WTC11 (cell line): ENCODE data around the gene PQBP1. TPM values are rescaled to one million over a fixed set of nuclear protein-coding genes. Genes with fewer than 3 reads are reported as not detected.
A peak's percentile ranks its signal among the peaks of the same experiment; 100 is the strongest.

ENCODE experiments used
- ATAC-seq: fragments of 200-7000 bp; cut with Tn5 transposase; 2 replicates; pipeline ENCODE4 v1.10.0; 2021; ENCODE audit warnings: mild to moderate bottlenecking, moderate library complexity
- CTCF ChIA-PET: fragments of 300-600 bp; sonication (Branson Sonifier 250); formaldehyde crosslinking; loops from one replicate; lab custom pipeline; 2021; ENCODE audit warnings: antibody characterized with exemption; lab: Charles Lee
- POLR2A ChIA-PET: fragments of 350-600 bp; sonication (Branson Sonifier 250); formaldehyde crosslinking; loops from one replicate; lab custom pipeline; 2021; ENCODE audit warnings: antibody characterized with exemption; lab: Charles Lee
- DNase-seq: peaks from one replicate; pipeline ENCODE4 v3.0.0; 2021; ENCODE audit warnings: low spot score
- H3K27ac Mint-ChIP-seq: 2 replicates; pipeline ENCODE4 v1.8.0; 2021; ENCODE audit warnings: mixed read lengths
- H3K27me3 Mint-ChIP-seq: 2 replicates; pipeline ENCODE4 v1.8.0; 2021; ENCODE audit warnings: low read depth, mild to moderate bottlenecking, moderate library complexity, mixed read lengths
- H3K36me3 Mint-ChIP-seq: 2 replicates; pipeline ENCODE4 v1.8.0; 2021; ENCODE audit warnings: mixed read lengths
- H3K4me1 Mint-ChIP-seq: 2 replicates; pipeline ENCODE4 v1.8.0; 2022; ENCODE audit warnings: mixed read lengths
- H3K4me3 Mint-ChIP-seq: 2 replicates; pipeline ENCODE4 v1.8.0; 2021; ENCODE audit warnings: mild to moderate bottlenecking, moderate library complexity, mixed read lengths
- H3K9me3 Mint-ChIP-seq: 2 replicates; pipeline ENCODE4 v1.8.0; 2021; ENCODE audit warnings: mixed read lengths
- CBFB ChIP-seq: sonication (generic); formaldehyde crosslinking; IDR thresholded peaks from 2 replicates; pipeline ENCODE4 v1.8.1; 2022; ENCODE audit warnings: mild to moderate bottlenecking, low read depth, missing genetic modification reagents
- E2F1 ChIP-seq: sonication (generic); formaldehyde crosslinking; IDR thresholded peaks from 2 replicates; pipeline ENCODE4 v1.8.0; 2022; ENCODE audit warnings: mild to moderate bottlenecking, missing genetic modification reagents
- ELF4 ChIP-seq: sonication (generic); formaldehyde crosslinking; IDR thresholded peaks from 2 replicates; pipeline ENCODE4 v1.8.1; 2022; ENCODE audit warnings: low read depth, mild to moderate bottlenecking, moderate library complexity, missing genetic modification reagents
- HMGA2 ChIP-seq: fragments of 250-450 bp; sonication (Bioruptor Pico); IDR thresholded peaks from 2 replicates; pipeline ENCODE4 v1.4.0; 2021; ENCODE audit warnings: mild to moderate bottlenecking, moderate library complexity
- JUN ChIP-seq: sonication (generic); formaldehyde crosslinking; IDR thresholded peaks from 2 replicates; pipeline ENCODE4 v1.8.0; 2023; ENCODE audit warnings: mild to moderate bottlenecking, missing genetic modification reagents
- KAT7 ChIP-seq: sonication (generic); formaldehyde crosslinking; IDR thresholded peaks from 2 replicates; pipeline ENCODE4 v1.8.1; 2023; ENCODE audit warnings: missing genetic modification reagents, mild to moderate bottlenecking, borderline replicate concordance
- NR2C2 ChIP-seq: sonication (generic); formaldehyde crosslinking; IDR thresholded peaks from 2 replicates; pipeline ENCODE4 v1.8.0; 2022; ENCODE audit warnings: mild to moderate bottlenecking, missing genetic modification reagents
- SP1 ChIP-seq: sonication (generic); formaldehyde crosslinking; conservative IDR thresholded peaks from 2 replicates; pipeline ENCODE4 v1.8.1; 2022; ENCODE audit warnings: missing genetic modification reagents
- TEAD4 ChIP-seq: sonication (generic); formaldehyde crosslinking; IDR thresholded peaks from 2 replicates; pipeline ENCODE4 v1.8.0; 2022; ENCODE audit warnings: mild to moderate bottlenecking, missing genetic modification reagents
- TP53 ChIP-seq: sonication (generic); formaldehyde crosslinking; IDR thresholded peaks from 2 replicates; pipeline ENCODE4 v1.8.1; 2023; ENCODE audit warnings: mild to moderate bottlenecking, missing genetic modification reagents
- USF2 ChIP-seq: sonication (generic); formaldehyde crosslinking; IDR thresholded peaks from 2 replicates; pipeline ENCODE4 v1.8.1; 2023; ENCODE audit warnings: mild to moderate bottlenecking, missing genetic modification reagents, moderate library complexity
- ZBTB21 ChIP-seq: sonication (generic); formaldehyde crosslinking; IDR thresholded peaks from 2 replicates; pipeline ENCODE4 v1.8.1; 2023; ENCODE audit warnings: mild to moderate bottlenecking, missing genetic modification reagents, borderline replicate concordance
- ZNF232 ChIP-seq: sonication (generic); formaldehyde crosslinking; IDR thresholded peaks from 2 replicates; pipeline ENCODE4 v1.8.0; 2022; ENCODE audit warnings: mild to moderate bottlenecking, missing genetic modification reagents
- ZSCAN18 ChIP-seq: fragments of 250-450 bp; sonication (Bioruptor Pico); IDR thresholded peaks from 2 replicates; pipeline ENCODE4 v2.1.2; 2022; ENCODE audit warnings: mild to moderate bottlenecking, moderate library complexity
- total RNA-seq: library from RNA; stranded (reverse); gene quantifications from 3 replicates; pipeline ENCODE4 v1.2.3, GENCODE V29; 2021
- TF ChIP-seq, protein P1 (sequence below): sonication (generic); formaldehyde crosslinking; IDR thresholded peaks from 2 replicates; pipeline ENCODE4 v1.8.1; 2023; ENCODE audit warnings: mild to moderate bottlenecking, missing genetic modification reagents, moderate library complexity
- TF ChIP-seq, protein P2 (sequence below): fragments of 200-600 bp; IDR thresholded peaks from 2 replicates; pipeline ENCODE4 v1.8.0; 2022; ENCODE audit warnings: antibody characterized with exemption
- TF ChIP-seq, protein P3 (sequence below): sonication (generic); formaldehyde crosslinking; IDR thresholded peaks from 2 replicates; pipeline ENCODE4 v1.8.1; 2023; ENCODE audit warnings: mild to moderate bottlenecking, missing genetic modification reagents

Gene PQBP1
- total RNA-seq, 1 experiment from 2014 or later: 79.4 TPM

DNA sequence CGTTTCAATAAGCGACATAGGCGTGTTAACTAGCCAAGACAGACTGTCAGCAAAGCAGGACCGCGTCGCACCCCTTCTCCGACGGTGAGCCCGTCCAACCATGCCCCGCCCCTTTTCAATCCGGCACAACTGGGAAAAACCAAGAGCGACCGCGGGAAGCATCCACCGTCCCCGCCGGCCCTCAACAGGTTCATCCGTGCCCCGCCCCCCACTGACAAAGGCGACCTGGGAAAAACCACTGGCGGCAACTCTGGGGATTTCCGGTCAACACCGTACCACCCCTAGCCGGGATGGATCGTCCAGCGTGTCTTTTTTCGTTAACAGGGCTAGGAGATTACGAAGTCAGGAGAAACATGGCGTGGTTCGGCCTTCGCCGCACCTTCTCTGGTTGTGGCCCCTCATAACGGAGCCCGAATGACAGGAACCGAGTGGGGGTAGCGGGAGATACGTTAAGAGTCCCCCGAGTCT lies 539 bp upstream of the PQBP1 start (continued):
- TF ChIP-seq, protein P1, sequence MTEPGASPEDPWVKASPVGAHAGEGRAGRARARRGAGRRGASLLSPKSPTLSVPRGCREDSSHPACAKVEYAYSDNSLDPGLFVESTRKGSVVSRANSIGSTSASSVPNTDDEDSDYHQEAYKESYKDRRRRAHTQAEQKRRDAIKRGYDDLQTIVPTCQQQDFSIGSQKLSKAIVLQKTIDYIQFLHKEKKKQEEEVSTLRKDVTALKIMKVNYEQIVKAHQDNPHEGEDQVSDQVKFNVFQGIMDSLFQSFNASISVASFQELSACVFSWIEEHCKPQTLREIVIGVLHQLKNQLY: no peak
- TF ChIP-seq JUN (CRISPR knock-in tag) (no peak), NR2C2 (CRISPR knock-in tag) (no peak), ELF4 (CRISPR knock-in tag) (no peak), ZSCAN18 (CRISPR knock-in tag) (no peak), TEAD4 (CRISPR knock-in tag) (no peak), SP1 (CRISPR knock-in tag) (peak; percentile 34; the same call in 1 of the 2 replicates), HMGA2 (no peak), TP53 (no peak), KAT7 (CRISPR knock-in tag) (no peak), ZNF232 (CRISPR knock-in tag) (no peak)

DNA sequence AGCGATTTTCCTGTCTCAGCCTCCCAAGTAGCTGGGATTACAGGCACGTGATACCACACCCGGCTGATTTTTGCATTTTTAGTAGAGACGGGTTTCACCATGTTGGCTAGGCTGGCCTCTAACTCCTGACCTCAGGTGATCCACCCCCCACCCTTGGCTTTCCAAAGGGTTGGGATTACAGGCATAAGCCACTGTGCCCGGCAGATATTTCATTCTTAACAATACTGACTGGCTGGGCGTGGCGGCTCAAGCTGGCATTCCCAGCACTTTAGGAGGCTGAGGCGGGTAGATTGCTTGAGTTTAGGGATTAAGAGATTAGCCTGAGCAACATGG lies 1.3 kb downstream of the PQBP1 start:
- H3K4me1 Mint-ChIP-seq: 0 out of 2 replicates have a peak, but pooled peaks cover 10% of the 10 kb centered on the region
- H3K9me3 Mint-ChIP-seq: no peaks in the 10 kb centered on the region

More for the DNA sequence above, 1.3 kb downstream of the PQBP1 start:
- ATAC-seq (no peak), DNase-seq (no peak)
- Mint-ChIP-seq H3K36me3 (peaks cover 26% of the 10 kb centered on the region), H3K4me3 (peak overlapping the region; percentile 85; the same call in 1 of the 2 replicates), H3K27me3 (no peaks in the 10 kb centered on the region), H3K27ac (no peak overlapping the region)
- ChIA-PET POLR2A (no interaction called here), CTCF (no interaction called here)
- TF ChIP-seq USF2 (CRISPR knock-in tag) (no peak), CBFB (no peak), ZBTB21 (CRISPR knock-in tag) (no peak), E2F1 (CRISPR knock-in tag) (no peak), SP1 (CRISPR knock-in tag) (no peak), ZNF232 (CRISPR knock-in tag) (no peak)
- TF ChIP-seq, protein P2, sequence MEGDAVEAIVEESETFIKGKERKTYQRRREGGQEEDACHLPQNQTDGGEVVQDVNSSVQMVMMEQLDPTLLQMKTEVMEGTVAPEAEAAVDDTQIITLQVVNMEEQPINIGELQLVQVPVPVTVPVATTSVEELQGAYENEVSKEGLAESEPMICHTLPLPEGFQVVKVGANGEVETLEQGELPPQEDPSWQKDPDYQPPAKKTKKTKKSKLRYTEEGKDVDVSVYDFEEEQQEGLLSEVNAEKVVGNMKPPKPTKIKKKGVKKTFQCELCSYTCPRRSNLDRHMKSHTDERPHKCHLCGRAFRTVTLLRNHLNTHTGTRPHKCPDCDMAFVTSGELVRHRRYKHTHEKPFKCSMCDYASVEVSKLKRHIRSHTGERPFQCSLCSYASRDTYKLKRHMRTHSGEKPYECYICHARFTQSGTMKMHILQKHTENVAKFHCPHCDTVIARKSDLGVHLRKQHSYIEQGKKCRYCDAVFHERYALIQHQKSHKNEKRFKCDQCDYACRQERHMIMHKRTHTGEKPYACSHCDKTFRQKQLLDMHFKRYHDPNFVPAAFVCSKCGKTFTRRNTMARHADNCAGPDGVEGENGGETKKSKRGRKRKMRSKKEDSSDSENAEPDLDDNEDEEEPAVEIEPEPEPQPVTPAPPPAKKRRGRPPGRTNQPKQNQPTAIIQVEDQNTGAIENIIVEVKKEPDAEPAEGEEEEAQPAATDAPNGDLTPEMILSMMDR: no peak
- TF ChIP-seq, protein P3, sequence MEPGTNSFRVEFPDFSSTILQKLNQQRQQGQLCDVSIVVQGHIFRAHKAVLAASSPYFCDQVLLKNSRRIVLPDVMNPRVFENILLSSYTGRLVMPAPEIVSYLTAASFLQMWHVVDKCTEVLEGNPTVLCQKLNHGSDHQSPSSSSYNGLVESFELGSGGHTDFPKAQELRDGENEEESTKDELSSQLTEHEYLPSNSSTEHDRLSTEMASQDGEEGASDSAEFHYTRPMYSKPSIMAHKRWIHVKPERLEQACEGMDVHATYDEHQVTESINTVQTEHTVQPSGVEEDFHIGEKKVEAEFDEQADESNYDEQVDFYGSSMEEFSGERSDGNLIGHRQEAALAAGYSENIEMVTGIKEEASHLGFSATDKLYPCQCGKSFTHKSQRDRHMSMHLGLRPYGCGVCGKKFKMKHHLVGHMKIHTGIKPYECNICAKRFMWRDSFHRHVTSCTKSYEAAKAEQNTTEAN (CRISPR knock-in tag): no peak
